ENCODE measurements around the gene TMCO4.
"Not testable (repeated sequence)": the region's sequence is repeated elsewhere in the genome, so short reads cannot be mapped to it uniquely, and the experiment has no call there.

Gene TMCO4

GRCh38 chr1:19636065-19636464, 163.7 kb downstream of the TMCO4 start:
- no peak for DNase-seq (ENCODE audit: low read depth)

- DNase-seq (ENCODE audit: low read depth) = no peak
These were observed 164.1 kb downstream of the TMCO4 start for GRCh38 chr1:19635646-19636045.

GRCh38 chr1:19635064-19635463, 164.7 kb downstream of the TMCO4 start:
- DNase-seq (ENCODE audit: low read depth) = not testable (repeated sequence)

GRCh38 chr1:19633106-19633505, 166.6 kb downstream of the TMCO4 start:
- no peak for DNase-seq (ENCODE audit: low read depth)
